Smooth muscle cell (in vitro differentiated cells): ENCODE results near the gene ACP7. TPM values are rescaled to one million over a fixed set of nuclear protein-coding genes. Genes with fewer than 3 reads are reported as not detected.

ENCODE experiments used
- DNase-seq: peaks from one replicate; lab custom pipeline; 2025; ENCODE audit not compliant: unreplicated experiment; lab: John Stamatoyannopoulos, UW
- H2AFZ ChIP-seq: fragments of 200-600 bp; sonication (generic); 2 replicates; pipeline ENCODE4 v1.6.0; 2016; ENCODE audit warnings: antibody characterized with exemption, low read depth, mild to moderate bottlenecking
- H3F3A ChIP-seq: fragments of 200-600 bp; sonication (generic); 2 replicates; pipeline ENCODE4 v1.6.0; 2017; ENCODE audit warnings: antibody characterized with exemption, low read depth
- H3K27ac ChIP-seq: fragments of 200-600 bp; sonication (generic); 2 replicates; pipeline ENCODE4 v1.5.1; 2016; ENCODE audit warnings: low read depth, mild to moderate bottlenecking
- H3K27me3 ChIP-seq: fragments of 200-600 bp; sonication (generic); 2 replicates; pipeline ENCODE4 v1.6.1; 2016; ENCODE audit warnings: low read depth, mild to moderate bottlenecking
- H3K36me3 ChIP-seq: fragments of 200-600 bp; sonication (generic); 2 replicates; pipeline ENCODE4 v1.5.1; 2016; ENCODE audit warnings: low read depth
- H3K4me1 ChIP-seq: fragments of 200-600 bp; sonication (generic); 2 replicates; pipeline ENCODE4 v1.5.1; 2016; ENCODE audit warnings: low read depth
- H3K4me2 ChIP-seq: fragments of 200-600 bp; sonication (generic); 2 replicates; pipeline ENCODE4 v1.6.0; 2016; ENCODE audit warnings: mild to moderate bottlenecking
- H3K4me3 ChIP-seq: fragments of 200-600 bp; sonication (generic); 2 replicates; pipeline ENCODE4 v1.5.1; 2016; ENCODE audit warnings: mild to moderate bottlenecking
- H3K79me2 ChIP-seq: fragments of 200-600 bp; sonication (generic); 2 replicates; pipeline ENCODE4 v1.6.0; 2016; ENCODE audit warnings: low read depth, mild to moderate bottlenecking
- H3K9ac ChIP-seq: fragments of 200-600 bp; sonication (generic); 2 replicates; pipeline ENCODE4 v1.6.0; 2016; ENCODE audit warnings: low read depth
- H3K9me3 ChIP-seq: fragments of 200-600 bp; sonication (generic); replicated peaks from 2 replicates; pipeline ENCODE4 v1.5.1; 2016; ENCODE audit warnings: low read depth
- H4K20me1 ChIP-seq: fragments of 200-600 bp; sonication (generic); 2 replicates; pipeline ENCODE4 v1.6.0; 2016; ENCODE audit warnings: low read depth
- CTCF ChIP-seq: fragments of 200-600 bp; sonication (generic); IDR thresholded peaks from 2 replicates; pipeline ENCODE4 v1.5.1; 2017; ENCODE audit warnings: borderline replicate concordance, mild to moderate bottlenecking, antibody characterized with exemption; ENCODE audit not compliant: insufficient read depth, poor library complexity, severe bottlenecking
- WGBS: methylation state at CpG from one replicate; pipeline ENCODE4 v1.1.7; 2016; ENCODE audit warnings: low lambda C conversion rate; 5-methylcytosine and 5-hydroxymethylcytosine counted together
- polyA plus RNA-seq: library from polyadenylated mRNA; unstranded; fragments of >200 nt; fragmentation: Nextera tagmentation; extraction: Ambion mirVana; gene quantifications from 2 replicates; pipeline ENCODE4 v1.2.1, GENCODE V29; 2016
- total RNA-seq: library from RNA; depleted of rRNA; stranded (reverse); fragments of >200 nt; gene quantifications from 2 replicates; pipeline ENCODE4 v1.2.3, GENCODE V29; 2014

ACP7 gene
- total and polyA plus RNA-seq, 2 experiments from 2014 or later, result 2.2 TPM; not detected in 1

- Histone ChIP-seq H3K4me2 (peak overlapping the region; percentile 79), H3K4me3 (no peak overlapping the region), H3K9me3 (no peaks in the 10 kb centered on the region), H3K79me2 (peaks cover 50% of the 10 kb centered on the region), H3K4me1 (peaks cover 16% of the 10 kb centered on the region), H2AFZ (no peak overlapping the region), H3K27me3 (no peaks in the 10 kb centered on the region), H3K36me3 (no peaks in the 10 kb centered on the region), H3K9ac (no peak overlapping the region), H3K27ac (no peak overlapping the region), H3F3A (peaks cover 7% of the 10 kb centered on the region), H4K20me1 (peaks cover 96% of the 10 kb centered on the region)
- no peak for DNase-seq
- no peak for TF ChIP-seq CTCF
- WGBS, result 80% methylated on average over 12 of the region's 12 CpGs
Observed at GRCh38 chr19:39158646-39159260, 74.6 kb downstream of the ACP7 start.

GRCh38 chr19:39160523-39160861 lies 76.3 kb downstream of the ACP7 start:
- Histone ChIP-seq H3K27me3 (no peaks in the 10 kb centered on the region), H3K36me3 (no peaks in the 10 kb centered on the region), H3K27ac (peak overlapping the region; percentile 63), H3K4me3 (no peak overlapping the region), H3K9me3 (no peaks in the 10 kb centered on the region), H3K4me1 (peaks cover 6% of the 10 kb centered on the region), H3K79me2 (peaks cover 51% of the 10 kb centered on the region), H3F3A (peaks cover 7% of the 10 kb centered on the region), H2AFZ (no peak overlapping the region), H3K9ac (no peak overlapping the region), H3K4me2 (peak overlapping the region; percentile 40), H4K20me1 (peaks cover 94% of the 10 kb centered on the region)
- no peak for TF ChIP-seq CTCF
- 3% methylated on average over 8 of the region's 8 CpGs for WGBS
- peak; percentile 11 for DNase-seq

Other genes with a start within 250 kb of the ACP7 start
- 170 and 174 TPM in 2 replicates for gene HNRNPL, start 234.4 kb upstream of the ACP7 start, total RNA-seq
- 158 and 173 TPM in 2 replicates for gene HNRNPL, start 234.4 kb upstream of the ACP7 start, polyA plus RNA-seq
- gene RINL, start 206.1 kb upstream of the ACP7 start, total RNA-seq, result 2.4 and 3.0 TPM in 2 replicates
- 2.0 and 4.8 TPM in 2 replicates for gene RINL, start 206.1 kb upstream of the ACP7 start, polyA plus RNA-seq
- 30.7 and 34.7 TPM in 2 replicates for gene SIRT2, start 184.8 kb upstream of the ACP7 start, total RNA-seq
- gene SIRT2, start 184.8 kb upstream of the ACP7 start, polyA plus RNA-seq, result 45.9 and 48.4 TPM in 2 replicates
- gene NFKBIB, start 184.4 kb upstream of the ACP7 start, total RNA-seq, result 10.6 and 10.9 TPM in 2 replicates
- 19.2 and 25.3 TPM in 2 replicates for gene NFKBIB, start 184.4 kb upstream of the ACP7 start, polyA plus RNA-seq
- not detected in 2 replicates for gene CCER2, start 172.2 kb upstream of the ACP7 start, total RNA-seq
- gene CCER2, start 172.2 kb upstream of the ACP7 start, polyA plus RNA-seq, result not detected in 2 replicates
- gene SARS2, start 153.6 kb upstream of the ACP7 start, total RNA-seq, result 12.3 and 13.0 TPM in 2 replicates
- 24.6 and 33.1 TPM in 2 replicates for gene SARS2, start 153.6 kb upstream of the ACP7 start, polyA plus RNA-seq
- gene MRPS12, start 153.4 kb upstream of the ACP7 start, total RNA-seq, result 15.5 and 25.7 TPM in 2 replicates
- 55.2 and 61.7 TPM in 2 replicates for gene MRPS12, start 153.4 kb upstream of the ACP7 start, polyA plus RNA-seq
- 8.2 and 11.5 TPM in 2 replicates for gene FBXO17, start 108.6 kb upstream of the ACP7 start, total RNA-seq
- gene FBXO17, start 108.6 kb upstream of the ACP7 start, polyA plus RNA-seq, result 17.9 and 21.7 TPM in 2 replicates
- gene FBXO27, start 51.8 kb upstream of the ACP7 start, total RNA-seq, result 1.9 and 5.3 TPM in 2 replicates
- gene FBXO27, start 51.8 kb upstream of the ACP7 start, polyA plus RNA-seq, result 2.8 and 5.4 TPM in 2 replicates
- gene PAK4, start 41.4 kb downstream of the ACP7 start, total RNA-seq, result 9.7 and 11.8 TPM in 2 replicates
- gene PAK4, start 41.4 kb downstream of the ACP7 start, polyA plus RNA-seq, result 19.1 and 19.9 TPM in 2 replicates
- gene NCCRP1, start 112.6 kb downstream of the ACP7 start, total RNA-seq, result 2.2 and 4.0 TPM in 2 replicates
- 1.5 TPM in 2 replicates for gene NCCRP1, start 112.6 kb downstream of the ACP7 start, polyA plus RNA-seq
- gene SYCN, start 119.9 kb downstream of the ACP7 start, total RNA-seq, result not detected in 2 replicates
- gene SYCN, start 119.9 kb downstream of the ACP7 start, polyA plus RNA-seq, result not detected in 2 replicates
- gene IFNL3, start 160.6 kb downstream of the ACP7 start, total RNA-seq, result not detected in 2 replicates
- 0.34 TPM in 1 of 2 replicates, not detected in the other for gene IFNL3, start 160.6 kb downstream of the ACP7 start, polyA plus RNA-seq
- gene IFNL4, start 164.5 kb downstream of the ACP7 start, total RNA-seq, result not detected in 2 replicates
- 0.15 TPM in 1 of 2 replicates, not detected in the other for gene IFNL4, start 164.5 kb downstream of the ACP7 start, polyA plus RNA-seq
- gene IFNL2, start 184.0 kb downstream of the ACP7 start, total RNA-seq, result not detected in 2 replicates
- not detected in 2 replicates for gene IFNL2, start 184.0 kb downstream of the ACP7 start, polyA plus RNA-seq
- gene IFNL1, start 212.0 kb downstream of the ACP7 start, total RNA-seq, result not detected in 2 replicates
- gene IFNL1, start 212.0 kb downstream of the ACP7 start, polyA plus RNA-seq, result not detected in 2 replicates
- gene LRFN1, start 236.5 kb downstream of the ACP7 start, total RNA-seq, result 0.36 and 0.76 TPM in 2 replicates
- gene LRFN1, start 236.5 kb downstream of the ACP7 start, polyA plus RNA-seq, result 2.1 and 3.2 TPM in 2 replicates